Psoas muscle (tissue), 8 donors: ENCODE data around the gene CYP17A1. TPM values are rescaled to one million over a fixed set of nuclear protein-coding genes. Genes with fewer than 3 reads are reported as not detected.
A peak's percentile ranks its signal among the peaks of the same experiment; 100 is the strongest.
"Not testable (repeated sequence)": the region's sequence is repeated elsewhere in the genome, so short reads cannot be mapped to it uniquely, and the experiment has no call there.

Source experiments
- ATAC-seq, 4 donors: fragments of 200-7000 bp; cut with Tn5 transposase; one replicate each; pipeline ENCODE4 v1.9.1; 2020; ENCODE audit warnings: moderate library complexity in 3 of 4, mild to moderate bottlenecking in 2 of 4
- DNase-seq, 2 donors: peaks; one replicate each; pipeline ENCODE4 v3.0.0-alpha.2; 2020
- H3K27ac ChIP-seq: fragments of 200-600 bp; one replicate; pipeline ENCODE4 v1.8.0; 2022
- H3K27me3 ChIP-seq, 3 donors: fragments of 200-600 bp in 1 of 3; one replicate each; pipeline versions ENCODE4 v1.6.1 to v1.8.0; 2013 to 2022; ENCODE audit warnings: low read length in 2 of 3, mild to moderate bottlenecking in 2 of 3, moderate library complexity in 1 of 3; ENCODE audit not compliant: insufficient read depth in 3 of 3
- H3K36me3 ChIP-seq, 2 donors: fragments of 200-600 bp in 1 of 2; one replicate each; pipeline versions ENCODE4 v1.6.1 to v1.8.0; 2013 to 2022; ENCODE audit warnings: low read depth in 1 of 2, mild to moderate bottlenecking in 1 of 2, moderate library complexity in 1 of 2; ENCODE audit not compliant: insufficient read depth in 1 of 2
- H3K4me1 ChIP-seq: fragments of 200-600 bp; one replicate; pipeline ENCODE4 v1.8.0; 2022
- H3K4me3 ChIP-seq: fragments of 200-600 bp; one replicate; pipeline ENCODE4 v1.8.0; 2022; ENCODE audit warnings: mild to moderate bottlenecking
- H3K9me3 ChIP-seq: fragments of 200-600 bp; one replicate; pipeline ENCODE4 v1.8.0; 2022
- WGBS, 3 donors: extraction: QIAGEN DNeasy Blood & Tissue Kit; methylation state at CpG; one replicate each; pipeline versions ENCODE4 v1.1.6 to v1.1.7; 2013; 5-methylcytosine and 5-hydroxymethylcytosine counted together
- intact Hi-C, 2 donors: fragments of 100-400 bp; cut with DNase I; formaldehyde crosslinking; loops; one replicate each; pipeline versions ENCODE4 v1.11.0 to v1.14.2; 2022
- polyA plus RNA-seq, 3 donors: library from polyadenylated mRNA; stranded (reverse); fragments of 200-250 nt; gene quantifications; one replicate each; pipeline ENCODE4 v1.2.3, GENCODE V29; 2013
- total RNA-seq, 4 donors: library from RNA; stranded (reverse); fragmentation: NEBNext Ultra II Directional in 2 of 4; extraction: Animal tissue kit (Norgen Biotek cat#: 25700) in 2 of 4; gene quantifications; one replicate each; pipeline versions ENCODE4 v1.2.1 to v1.2.4, GENCODE V29; 2021 to 2023
- TF ChIP-seq, protein P1 (sequence below): fragments of 200-600 bp; IDR thresholded peaks from one replicate; pipeline ENCODE4 v1.8.0; 2022; ENCODE audit warnings: antibody characterized with exemption
- donor health status: healthy with polysubstance abuse.
- donor health status: DM: no; HTN: no; CAD: no; lungs with moderate emphysema.
- donor health status: Bipolar disorder and iron deficiency.
- donor health status: healthy.
- donor health status: DM: yes; HTN: yes; CAD: no.
- donor health status: DM: no; HTN: no; CAD: no.
- donor health status: DM: no; HTN: no; CAD: no.
- donor health status: DM: yes; HTN: yes; CAD: no.

The CYP17A1 gene
- total and polyA plus RNA-seq, 7 donors, result 0.03 to 21.1 (median 0.21) TPM; not detected in 1

DNA sequence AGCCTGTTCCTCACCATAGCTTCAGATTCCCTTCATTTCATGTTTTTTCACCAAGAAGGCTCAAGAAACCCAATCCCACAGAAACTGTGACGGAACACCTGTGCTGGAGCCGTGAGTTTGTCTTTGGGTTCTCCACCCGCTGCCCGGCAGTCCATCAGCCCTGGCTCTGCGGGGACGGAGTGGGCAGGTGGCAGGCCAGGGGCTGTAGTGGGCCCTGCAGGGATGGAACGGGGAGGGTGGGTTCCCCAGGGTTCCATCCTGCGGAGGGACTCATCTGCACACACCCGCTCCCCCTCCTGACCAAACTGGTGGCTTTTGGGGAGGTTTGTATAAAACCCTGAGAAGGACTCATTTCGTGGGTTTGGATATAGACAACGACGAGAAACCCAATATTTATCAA is 15.0 kb downstream of the CYP17A1 start:
- DNase-seq, result no peak
- H3K4me3 ChIP-seq, result no peak overlapping the region
- no peak for ATAC-seq
- WGBS, 3 donors, result 77 to 79% (median 78%) methylated on average over 12 of the region's 12 CpGs
- H3K36me3 ChIP-seq, result no peaks in the 10 kb centered on the region
- intact Hi-C loops, result no loop called here
- H3K27ac ChIP-seq, result no peak overlapping the region
- H3K9me3 ChIP-seq, result no peaks in the 10 kb centered on the region
- no peaks in the 10 kb centered on the region for H3K4me1 ChIP-seq
- TF ChIP-seq, protein P1, sequence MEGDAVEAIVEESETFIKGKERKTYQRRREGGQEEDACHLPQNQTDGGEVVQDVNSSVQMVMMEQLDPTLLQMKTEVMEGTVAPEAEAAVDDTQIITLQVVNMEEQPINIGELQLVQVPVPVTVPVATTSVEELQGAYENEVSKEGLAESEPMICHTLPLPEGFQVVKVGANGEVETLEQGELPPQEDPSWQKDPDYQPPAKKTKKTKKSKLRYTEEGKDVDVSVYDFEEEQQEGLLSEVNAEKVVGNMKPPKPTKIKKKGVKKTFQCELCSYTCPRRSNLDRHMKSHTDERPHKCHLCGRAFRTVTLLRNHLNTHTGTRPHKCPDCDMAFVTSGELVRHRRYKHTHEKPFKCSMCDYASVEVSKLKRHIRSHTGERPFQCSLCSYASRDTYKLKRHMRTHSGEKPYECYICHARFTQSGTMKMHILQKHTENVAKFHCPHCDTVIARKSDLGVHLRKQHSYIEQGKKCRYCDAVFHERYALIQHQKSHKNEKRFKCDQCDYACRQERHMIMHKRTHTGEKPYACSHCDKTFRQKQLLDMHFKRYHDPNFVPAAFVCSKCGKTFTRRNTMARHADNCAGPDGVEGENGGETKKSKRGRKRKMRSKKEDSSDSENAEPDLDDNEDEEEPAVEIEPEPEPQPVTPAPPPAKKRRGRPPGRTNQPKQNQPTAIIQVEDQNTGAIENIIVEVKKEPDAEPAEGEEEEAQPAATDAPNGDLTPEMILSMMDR, result no peak
- H3K27me3 ChIP-seq, result no peaks in the 10 kb centered on the region

DNA sequence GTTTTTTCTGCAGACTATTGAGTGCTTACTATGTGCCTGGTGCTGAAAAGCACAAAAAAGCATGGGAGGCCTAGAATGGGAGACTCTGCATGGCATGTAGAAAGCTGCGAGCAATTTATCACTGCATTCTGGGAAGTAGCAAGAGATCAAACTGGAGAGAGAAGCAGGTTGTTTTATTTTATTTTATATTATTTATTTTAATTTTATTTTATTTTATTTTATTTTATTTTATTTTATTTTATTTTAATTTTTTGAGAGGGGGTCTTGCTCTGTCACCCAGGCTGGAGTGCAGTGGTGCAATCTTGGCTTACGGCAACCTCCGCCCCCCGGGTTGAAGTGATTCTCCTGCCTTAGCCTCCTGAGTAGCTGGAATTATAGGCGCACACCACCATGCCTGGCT is 17.2 kb downstream of the CYP17A1 start:
- DNase-seq, H3K27ac ChIP-seq, H3K9me3 ChIP-seq, H3K36me3 ChIP-seq, ATAC-seq, H3K4me3 ChIP-seq, intact Hi-C loops, H3K27me3 ChIP-seq: not testable (repeated sequence)
- peaks cover 18% of the 10 kb centered on the region for H3K4me1 ChIP-seq
- 94 to 96% (median 95%) methylated on average over 5 of the region's 5 CpGs for WGBS, 3 donors

DNA sequence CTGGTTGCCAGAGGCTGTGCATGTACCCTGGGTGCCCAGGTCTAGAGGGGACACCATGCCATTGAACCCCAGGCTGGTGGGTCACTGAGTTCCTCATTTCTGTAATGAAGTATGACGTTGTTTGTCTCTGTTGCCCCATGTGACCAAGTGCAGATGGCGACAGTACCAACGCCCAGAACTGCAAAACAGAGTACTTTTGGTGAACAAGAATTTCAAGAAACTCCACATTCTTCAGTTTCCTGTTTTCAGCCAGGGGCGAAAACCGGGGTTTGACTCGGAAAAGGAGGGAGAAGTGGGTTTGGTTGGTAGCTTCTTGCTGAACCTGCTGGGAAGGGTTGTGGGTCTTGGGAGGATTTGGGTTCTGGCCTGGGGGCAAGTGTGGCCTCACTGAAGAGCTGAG is 18.2 kb downstream of the CYP17A1 start:
- no peak for ATAC-seq
- peak overlapping the region; percentile 46 for H3K27ac ChIP-seq
- DNase-seq, result no peak
- no peak overlapping the region for H3K4me3 ChIP-seq
- peaks cover 27% of the 10 kb centered on the region for H3K4me1 ChIP-seq
- H3K27me3 ChIP-seq, result no peaks in the 10 kb centered on the region
- TF ChIP-seq, protein P1, result no peak
- WGBS, 3 donors, result 73 to 74% (median 74%) methylated on average over 6 of the region's 6 CpGs
- peaks cover 0 to 17% of the 10 kb centered on the region in 2 donors for H3K36me3 ChIP-seq
- intact Hi-C loops, result loop anchor here in 1 of 2 donors (5.0 kb wide), 1 partner anchor 77 kb away; the partner anchor contains the start of gene WBP1L
- no peaks in the 10 kb centered on the region for H3K9me3 ChIP-seq

DNA sequence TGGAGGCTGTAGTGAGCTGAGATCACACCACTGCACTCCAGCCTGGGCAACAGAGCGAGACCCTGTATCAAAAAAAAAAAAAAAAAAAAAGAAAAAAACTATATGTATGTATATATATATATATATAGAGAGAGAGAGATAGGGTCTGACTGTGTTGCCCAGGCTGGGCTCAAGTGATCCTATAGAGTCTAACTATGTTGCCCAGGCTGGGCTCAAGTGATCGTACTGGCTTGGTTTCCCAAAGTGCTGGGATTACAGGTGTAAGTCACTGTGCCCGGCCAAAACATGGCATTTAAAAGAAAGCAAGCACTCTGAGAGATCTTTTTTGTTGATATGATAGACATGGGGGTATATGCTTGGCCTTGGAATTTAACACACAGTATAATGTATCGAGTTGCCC is 20.0 kb downstream of the CYP17A1 start:
- 93 to 100% (median 96%) methylated on average over 3 to 4 of the region's 4 CpGs for WGBS, 3 donors
- ATAC-seq, result no peak
- DNase-seq, result no peak
- peaks cover 32% of the 10 kb centered on the region for H3K4me1 ChIP-seq
- H3K4me3 ChIP-seq, result no peak overlapping the region
- no peaks in the 10 kb centered on the region for H3K27me3 ChIP-seq
- intact Hi-C loops, result loop anchor here in 1 of 2 donors (5.0 kb wide), 1 partner anchor 75 kb away; the partner anchor contains the start of gene WBP1L
- peak overlapping the region; percentile 89 for H3K27ac ChIP-seq
- TF ChIP-seq, protein P1, result no peak
- H3K36me3 ChIP-seq, result peaks cover 0 to 36% of the 10 kb centered on the region in 2 donors
- H3K9me3 ChIP-seq, result no peaks in the 10 kb centered on the region

DNA sequence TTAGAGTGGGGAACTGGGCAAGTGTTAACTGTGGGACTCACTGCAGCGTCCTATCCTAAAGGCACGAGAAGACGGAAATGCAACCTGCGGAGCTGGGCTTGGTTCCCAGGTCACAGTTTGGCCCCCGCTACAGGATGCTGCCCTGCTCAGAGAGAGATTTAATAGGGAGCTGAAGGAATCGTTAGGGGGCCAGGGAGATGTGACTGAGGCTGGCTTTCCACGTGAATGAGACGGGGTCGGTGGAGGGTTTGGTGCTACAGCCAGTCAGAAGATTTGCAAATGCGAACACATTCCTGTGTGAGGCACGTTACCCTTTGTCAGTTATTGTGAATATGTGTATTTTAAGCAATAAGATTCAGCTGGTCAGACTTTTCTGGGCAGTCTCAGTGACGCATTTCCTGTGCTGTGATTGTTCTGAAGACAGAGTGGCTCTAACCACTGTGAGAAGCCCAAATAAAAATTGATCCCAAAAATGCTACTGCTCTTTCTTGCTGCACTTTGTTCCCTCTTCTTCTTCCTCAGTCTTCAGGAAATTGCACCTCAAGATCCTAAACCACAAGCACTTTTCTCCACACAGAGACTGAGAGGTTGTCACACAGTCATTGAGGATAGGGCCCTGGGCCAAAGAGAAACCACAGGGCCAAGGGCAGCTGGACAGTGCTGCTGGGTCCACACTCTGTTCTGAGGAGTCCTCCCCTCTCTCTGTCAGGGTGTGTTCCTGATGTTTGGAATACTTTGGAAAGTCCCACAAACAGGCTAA is 21.2 kb downstream of the CYP17A1 start:
- Histone ChIP-seq H3K9me3 (no peaks in the 10 kb centered on the region), H3K4me1 (peaks cover 42% of the 10 kb centered on the region), H3K36me3 (peaks cover 0 to 48% of the 10 kb centered on the region in 2 donors), H3K27me3 (no peaks in the 10 kb centered on the region), H3K4me3 (no peak overlapping the region), H3K27ac (peak overlapping the region; percentile 89)
- intact Hi-C loops, result loop anchor here in 1 of 2 donors (5.0 kb wide), 1 partner anchor 74 kb away; the partner anchor contains the start of gene WBP1L
- 39 to 55% (median 40%) methylated on average over 12 of the region's 12 CpGs for WGBS, 3 donors
- ATAC-seq, result peak; percentile 33 to 44 (median 38)
- TF ChIP-seq, protein P1, result no peak
- no peak for DNase-seq
